HepG2 (cell line): ENCODE measurements around the gene KATNBL1. TPM values are rescaled to one million over a fixed set of nuclear protein-coding genes. Genes with fewer than 3 reads are reported as not detected.

Experiments
- BORCS8-MEF2B ChIP-seq: sonication (generic); formaldehyde crosslinking; IDR thresholded peaks from 2 replicates; pipeline ENCODE4 v1.8.0; 2022; ENCODE audit warnings: mild to moderate bottlenecking, missing genetic modification reagents
- CREB1 ChIP-seq, 2 experiments: fragments of 450-650 bp in 1 of 2; IDR thresholded peaks; 2 replicates each; pipeline ENCODE4 v1.6.1; 2016 to 2017; ENCODE audit warnings: control low read depth in 1 of 2, mild to moderate bottlenecking in 1 of 2, missing compliant biosample characterization in 1 of 2, missing genetic modification characterization in 1 of 2
- GABPB1 ChIP-seq: IDR thresholded peaks from 2 replicates; pipeline ENCODE4 v1.6.1; 2016; ENCODE audit warnings: mild to moderate bottlenecking, missing genetic modification reagents, moderate library complexity, missing compliant biosample characterization
- GFI1 ChIP-seq: sonication (generic); formaldehyde crosslinking; IDR thresholded peaks from 2 replicates; pipeline ENCODE4 v1.5.0; 2020; ENCODE audit warnings: missing genetic modification reagents, mild to moderate bottlenecking, borderline replicate concordance
- HHEX ChIP-seq: IDR thresholded peaks from 2 replicates; pipeline ENCODE4 v1.6.1; 2016; ENCODE audit warnings: control low read depth
- HMG20B ChIP-seq: conservative IDR thresholded peaks from 2 replicates; pipeline ENCODE4 v1.6.1; 2016; ENCODE audit warnings: missing genetic modification reagents, missing compliant biosample characterization
- IKZF4 ChIP-seq: sonication (generic); formaldehyde crosslinking; IDR thresholded peaks from 2 replicates; pipeline ENCODE4 v1.5.1; 2020; ENCODE audit warnings: borderline replicate concordance, mild to moderate bottlenecking, low read depth, missing genetic modification reagents; ENCODE audit errors: not compliant biosample characterization
- KAT2B ChIP-seq: fragments of 150-350 bp; IDR thresholded peaks from 2 replicates; pipeline ENCODE4 v1.6.1; 2014; ENCODE audit warnings: low read depth, low read length, borderline replicate concordance
- KAT7 ChIP-seq: IDR thresholded peaks from 2 replicates; pipeline ENCODE4 v1.6.1; 2018; ENCODE audit warnings: borderline replicate concordance, missing compliant biosample characterization
- MAFF ChIP-seq: IDR thresholded peaks from 2 replicates; pipeline ENCODE4 v1.6.1; 2011; ENCODE audit warnings: low read depth, low read length, improper control_type of control experiment
- MIXL1 ChIP-seq: IDR thresholded peaks from 2 replicates; pipeline ENCODE4 v1.6.1; 2016
- RBM22 ChIP-seq: fragments of 200-400 bp; formaldehyde crosslinking; optimal IDR thresholded peaks from 2 replicates; pipeline ENCODE3; 2017; ENCODE audit warnings: mild to moderate bottlenecking, low read length, moderate library complexity
- SNAPC2 ChIP-seq: sonication (generic); formaldehyde crosslinking; IDR thresholded peaks from 2 replicates; pipeline ENCODE4 v1.8.1; 2022; ENCODE audit warnings: mild to moderate bottlenecking, missing genetic modification reagents
- XBP1 ChIP-seq: sonication (generic); formaldehyde crosslinking; IDR thresholded peaks from 2 replicates; pipeline ENCODE4 v1.5.0; 2020; ENCODE audit warnings: missing genetic modification reagents
- ZBTB3 ChIP-seq: sonication (generic); formaldehyde crosslinking; IDR thresholded peaks from 2 replicates; pipeline ENCODE4 v1.4.0; 2020; ENCODE audit warnings: low read depth, mild to moderate bottlenecking, moderate library complexity, missing genetic modification reagents, borderline replicate concordance
- ZFP36L2 ChIP-seq: sonication (generic); formaldehyde crosslinking; IDR thresholded peaks from 2 replicates; pipeline ENCODE4 v1.4.0; 2020; ENCODE audit warnings: missing genetic modification reagents
- ZNF136 ChIP-seq: sonication (generic); formaldehyde crosslinking; IDR thresholded peaks from 2 replicates; pipeline ENCODE4 v1.8.1; 2022; ENCODE audit warnings: low read depth, mild to moderate bottlenecking, moderate library complexity, missing genetic modification reagents
- ZNF180 ChIP-seq: sonication (generic); formaldehyde crosslinking; IDR thresholded peaks from 2 replicates; pipeline ENCODE4 v1.4.0; 2020; ENCODE audit warnings: low read depth, missing genetic modification reagents, borderline replicate concordance
- ZNF333 ChIP-seq: sonication (generic); formaldehyde crosslinking; IDR thresholded peaks from 2 replicates; pipeline ENCODE4 v1.4.0; 2020; ENCODE audit warnings: mild to moderate bottlenecking, missing genetic modification reagents, borderline replicate concordance
- ZNF775 ChIP-seq: sonication (generic); formaldehyde crosslinking; IDR thresholded peaks from 2 replicates; pipeline ENCODE4 v1.4.0; 2020; ENCODE audit warnings: missing genetic modification reagents, mild to moderate bottlenecking, moderate library complexity, borderline replicate concordance
- ZSCAN12 ChIP-seq: sonication (generic); formaldehyde crosslinking; IDR thresholded peaks from 2 replicates; pipeline ENCODE4 v1.9.0; 2021; ENCODE audit warnings: mild to moderate bottlenecking, missing genetic modification reagents
- ZSCAN31 ChIP-seq: sonication (generic); formaldehyde crosslinking; IDR thresholded peaks from 2 replicates; pipeline ENCODE4 v1.5.0; 2020; ENCODE audit warnings: low read depth, mild to moderate bottlenecking, missing genetic modification reagents
- polyA plus RNA-seq, 8 experiments: library from polyadenylated mRNA; depleted of rRNA in 3 of 8; stranded (reverse) in 7 of 8; unstranded in 1 of 8; fragments of >200 nt; fragmentation: Illumina TruSeq in 4 of 8; extraction: Trizol in 4 of 8; gene quantifications; 2 replicates each; pipeline versions ENCODE4 v1.2.1 to v1.2.3, GENCODE V29; 2011 to 2016; ENCODE audit warnings: low read depth in 4 of 8, missing spikeins in 1 of 8, mixed read lengths in 1 of 8; ENCODE audit not compliant: insufficient read depth in 1 of 8
- total RNA-seq, 5 experiments: library from RNA; depleted of rRNA; stranded (reverse); fragments of >200 nt; fragmentation: Illumina TruSeq; extraction: Trizol; gene quantifications; 2 replicates each; pipeline ENCODE4 v1.2.3, GENCODE V29; 2016; ENCODE audit warnings: low read depth in 1 of 5
- TF ChIP-seq, protein P1 (sequence below): sonication (generic); formaldehyde crosslinking; IDR thresholded peaks from 2 replicates; pipeline ENCODE4 v1.5.0; 2020; ENCODE audit warnings: mild to moderate bottlenecking, missing genetic modification reagents
- TF ChIP-seq, protein P2 (sequence below): IDR thresholded peaks from 2 replicates; pipeline ENCODE4 v1.4.0; 2020; ENCODE audit warnings: mild to moderate bottlenecking, missing genetic modification reagents

KATNBL1 gene
- total and polyA plus RNA-seq, 2 of the 13 experiments (the other 11 are each of a cell fraction or from before 2014, with no cell fraction given), result 23.4 to 42.8 TPM

DNA sequence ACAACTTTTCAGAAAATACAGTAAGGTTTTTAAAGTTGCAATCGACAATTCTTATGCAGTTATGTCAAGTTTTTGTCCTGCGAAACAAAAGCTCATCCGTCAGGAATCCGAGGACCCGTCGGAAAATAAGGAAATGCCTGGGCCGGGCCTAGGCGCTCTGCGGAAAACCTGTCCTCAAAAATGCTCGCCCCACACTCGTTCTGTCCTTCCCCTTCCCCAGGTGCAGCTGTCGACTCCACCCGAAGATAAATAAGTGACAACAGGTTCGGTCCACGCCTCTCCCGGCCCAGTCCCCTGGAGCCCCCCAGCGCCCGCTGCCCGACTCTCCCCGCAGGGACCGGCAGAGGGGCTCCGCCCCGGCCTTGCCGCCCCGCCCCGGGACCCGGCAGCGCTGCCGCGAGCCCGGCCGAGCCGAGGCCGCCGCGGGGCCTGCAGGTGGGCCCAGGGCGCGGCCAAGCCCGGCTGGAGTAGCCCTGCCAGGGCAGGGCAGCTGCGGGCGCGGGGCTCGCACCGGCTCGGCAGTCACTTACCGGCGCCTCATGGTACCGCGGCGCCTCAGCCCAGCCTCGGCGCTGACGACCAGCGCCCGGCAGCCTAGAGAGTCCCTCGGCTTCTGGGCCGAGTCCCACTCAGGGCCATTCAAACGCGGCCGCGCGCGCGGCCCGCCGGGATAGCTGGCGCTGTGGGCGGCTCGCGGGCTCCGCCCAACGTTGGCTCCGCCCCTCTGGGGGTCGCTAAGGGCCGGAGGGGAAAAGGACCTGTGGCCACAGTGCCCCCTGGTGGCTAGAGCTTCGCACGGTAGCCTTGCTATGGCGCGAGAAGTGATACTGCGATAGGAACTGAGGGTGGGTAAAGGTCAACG, at the start of gene KATNBL1 (continued):
- TF ChIP-seq CREB1 (IDR thresholded peaks at IDR 0.05) (no peak), CREB1 (CRISPR knock-in tag; IDR thresholded peaks at IDR 0.05) (no peak; the same call in 1 of the 2 replicates), MAFF (no peak), SNAPC2 (CRISPR knock-in tag) (no peak), BORCS8-MEF2B (CRISPR knock-in tag) (peak; percentile 72; the same call in 1 of the 2 replicates), IKZF4 (CRISPR knock-in tag) (no peak), ZFP36L2 (CRISPR knock-in tag) (no peak), KAT2B (no peak), GABPB1 (CRISPR knock-in tag) (peak; percentile 79), MIXL1 (0 out of 2 replicates have a peak, but pooled peaks have one; percentile 42), ZSCAN12 (no peak; the same call in 1 of the 2 replicates), KAT7 (CRISPR knock-in tag) (peak; percentile 55; the same call in 1 of the 2 replicates), XBP1 (CRISPR knock-in tag) (no peak), ZSCAN31 (CRISPR knock-in tag) (peak; percentile 31; the same call in 1 of the 2 replicates), ZNF136 (no peak), ZBTB3 (no peak), GFI1 (CRISPR knock-in tag) (no peak; the same call in 1 of the 2 replicates), HHEX (no peak), RBM22 (no peak), ZNF180 (CRISPR knock-in tag) (no peak), HMG20B (CRISPR knock-in tag) (no peak), ZNF775 (CRISPR knock-in tag) (no peak), ZNF333 (CRISPR knock-in tag) (no peak)
- TF ChIP-seq, protein P1, sequence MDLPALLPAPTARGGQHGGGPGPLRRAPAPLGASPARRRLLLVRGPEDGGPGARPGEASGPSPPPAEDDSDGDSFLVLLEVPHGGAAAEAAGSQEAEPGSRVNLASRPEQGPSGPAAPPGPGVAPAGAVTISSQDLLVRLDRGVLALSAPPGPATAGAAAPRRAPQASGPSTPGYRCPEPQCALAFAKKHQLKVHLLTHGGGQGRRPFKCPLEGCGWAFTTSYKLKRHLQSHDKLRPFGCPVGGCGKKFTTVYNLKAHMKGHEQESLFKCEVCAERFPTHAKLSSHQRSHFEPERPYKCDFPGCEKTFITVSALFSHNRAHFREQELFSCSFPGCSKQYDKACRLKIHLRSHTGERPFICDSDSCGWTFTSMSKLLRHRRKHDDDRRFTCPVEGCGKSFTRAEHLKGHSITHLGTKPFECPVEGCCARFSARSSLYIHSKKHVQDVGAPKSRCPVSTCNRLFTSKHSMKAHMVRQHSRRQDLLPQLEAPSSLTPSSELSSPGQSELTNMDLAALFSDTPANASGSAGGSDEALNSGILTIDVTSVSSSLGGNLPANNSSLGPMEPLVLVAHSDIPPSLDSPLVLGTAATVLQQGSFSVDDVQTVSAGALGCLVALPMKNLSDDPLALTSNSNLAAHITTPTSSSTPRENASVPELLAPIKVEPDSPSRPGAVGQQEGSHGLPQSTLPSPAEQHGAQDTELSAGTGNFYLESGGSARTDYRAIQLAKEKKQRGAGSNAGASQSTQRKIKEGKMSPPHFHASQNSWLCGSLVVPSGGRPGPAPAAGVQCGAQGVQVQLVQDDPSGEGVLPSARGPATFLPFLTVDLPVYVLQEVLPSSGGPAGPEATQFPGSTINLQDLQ, result no peak
- TF ChIP-seq, protein P2, sequence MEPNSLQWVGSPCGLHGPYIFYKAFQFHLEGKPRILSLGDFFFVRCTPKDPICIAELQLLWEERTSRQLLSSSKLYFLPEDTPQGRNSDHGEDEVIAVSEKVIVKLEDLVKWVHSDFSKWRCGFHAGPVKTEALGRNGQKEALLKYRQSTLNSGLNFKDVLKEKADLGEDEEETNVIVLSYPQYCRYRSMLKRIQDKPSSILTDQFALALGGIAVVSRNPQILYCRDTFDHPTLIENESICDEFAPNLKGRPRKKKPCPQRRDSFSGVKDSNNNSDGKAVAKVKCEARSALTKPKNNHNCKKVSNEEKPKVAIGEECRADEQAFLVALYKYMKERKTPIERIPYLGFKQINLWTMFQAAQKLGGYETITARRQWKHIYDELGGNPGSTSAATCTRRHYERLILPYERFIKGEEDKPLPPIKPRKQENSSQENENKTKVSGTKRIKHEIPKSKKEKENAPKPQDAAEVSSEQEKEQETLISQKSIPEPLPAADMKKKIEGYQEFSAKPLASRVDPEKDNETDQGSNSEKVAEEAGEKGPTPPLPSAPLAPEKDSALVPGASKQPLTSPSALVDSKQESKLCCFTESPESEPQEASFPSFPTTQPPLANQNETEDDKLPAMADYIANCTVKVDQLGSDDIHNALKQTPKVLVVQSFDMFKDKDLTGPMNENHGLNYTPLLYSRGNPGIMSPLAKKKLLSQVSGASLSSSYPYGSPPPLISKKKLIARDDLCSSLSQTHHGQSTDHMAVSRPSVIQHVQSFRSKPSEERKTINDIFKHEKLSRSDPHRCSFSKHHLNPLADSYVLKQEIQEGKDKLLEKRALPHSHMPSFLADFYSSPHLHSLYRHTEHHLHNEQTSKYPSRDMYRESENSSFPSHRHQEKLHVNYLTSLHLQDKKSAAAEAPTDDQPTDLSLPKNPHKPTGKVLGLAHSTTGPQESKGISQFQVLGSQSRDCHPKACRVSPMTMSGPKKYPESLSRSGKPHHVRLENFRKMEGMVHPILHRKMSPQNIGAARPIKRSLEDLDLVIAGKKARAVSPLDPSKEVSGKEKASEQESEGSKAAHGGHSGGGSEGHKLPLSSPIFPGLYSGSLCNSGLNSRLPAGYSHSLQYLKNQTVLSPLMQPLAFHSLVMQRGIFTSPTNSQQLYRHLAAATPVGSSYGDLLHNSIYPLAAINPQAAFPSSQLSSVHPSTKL (CRISPR knock-in tag), result peak; percentile 51
